IMR-90 (cell line): ENCODE measurements around the gene SORCS1.

Experiments
- CEBPB ChIP-seq: IDR thresholded peaks from 2 replicates; pipeline ENCODE4 v1.6.1; 2012; ENCODE audit warnings: low read depth, low read length, improper control_type of control experiment
- MXI1 ChIP-seq: IDR thresholded peaks from 2 replicates; pipeline ENCODE4 v1.6.1; 2012; ENCODE audit warnings: low read depth, mild to moderate bottlenecking, low read length, moderate library complexity, borderline replicate concordance
- POLR2A ChIP-seq: IDR thresholded peaks from 2 replicates; pipeline ENCODE4 v1.6.1; 2012; ENCODE audit warnings: mild to moderate bottlenecking, low read depth, low read length
- RAD21 ChIP-seq: IDR thresholded peaks from 2 replicates; pipeline ENCODE4 v1.6.1; 2012; ENCODE audit warnings: low read length, improper control_type of control experiment
- RCOR1 ChIP-seq: IDR thresholded peaks from 2 replicates; pipeline ENCODE4 v1.6.1; 2012; ENCODE audit warnings: mild to moderate bottlenecking, low read length, improper control_type of control experiment; ENCODE audit not compliant: insufficient replicate concordance
- TF ChIP-seq, protein P1 (sequence below): conservative IDR thresholded peaks from 2 replicates; pipeline ENCODE4 v1.5.1; 2012; ENCODE audit warnings: mild to moderate bottlenecking, low read depth, low read length, improper control_type of control experiment
- TF ChIP-seq, protein P2 (sequence below): fragments of 150-350 bp; IDR thresholded peaks from 2 replicates; pipeline ENCODE4 v1.6.1; 2017; ENCODE audit warnings: mild to moderate bottlenecking, antibody characterized with exemption, low read length, low read depth
- TF ChIP-seq, protein P3 (sequence below): fragments of 150-350 bp; IDR thresholded peaks from 2 replicates; pipeline ENCODE4 v1.6.1; 2016; ENCODE audit warnings: low read depth, mild to moderate bottlenecking, low read length, moderate library complexity, borderline replicate concordance

DNA sequence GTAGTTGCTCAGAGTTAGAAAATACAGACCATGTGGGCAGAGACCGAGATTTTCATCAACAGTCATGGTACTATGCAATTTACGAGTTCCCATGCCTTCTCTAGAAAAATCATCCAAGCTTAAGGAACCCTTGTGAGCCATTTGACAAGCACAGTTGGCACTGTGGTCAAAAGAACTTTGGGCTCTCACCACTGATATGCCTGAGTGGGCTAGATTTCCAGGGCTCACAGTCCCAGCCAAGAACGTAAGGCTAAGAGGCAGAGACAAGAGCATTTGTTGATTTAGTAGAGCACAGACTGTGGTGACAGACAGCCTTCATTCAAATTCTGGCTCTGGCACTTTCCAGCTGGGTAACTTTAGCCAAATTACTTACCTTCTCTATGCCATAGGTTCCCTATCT is 407.0 kb downstream of the SORCS1 start:
- TF ChIP-seq, protein P1, sequence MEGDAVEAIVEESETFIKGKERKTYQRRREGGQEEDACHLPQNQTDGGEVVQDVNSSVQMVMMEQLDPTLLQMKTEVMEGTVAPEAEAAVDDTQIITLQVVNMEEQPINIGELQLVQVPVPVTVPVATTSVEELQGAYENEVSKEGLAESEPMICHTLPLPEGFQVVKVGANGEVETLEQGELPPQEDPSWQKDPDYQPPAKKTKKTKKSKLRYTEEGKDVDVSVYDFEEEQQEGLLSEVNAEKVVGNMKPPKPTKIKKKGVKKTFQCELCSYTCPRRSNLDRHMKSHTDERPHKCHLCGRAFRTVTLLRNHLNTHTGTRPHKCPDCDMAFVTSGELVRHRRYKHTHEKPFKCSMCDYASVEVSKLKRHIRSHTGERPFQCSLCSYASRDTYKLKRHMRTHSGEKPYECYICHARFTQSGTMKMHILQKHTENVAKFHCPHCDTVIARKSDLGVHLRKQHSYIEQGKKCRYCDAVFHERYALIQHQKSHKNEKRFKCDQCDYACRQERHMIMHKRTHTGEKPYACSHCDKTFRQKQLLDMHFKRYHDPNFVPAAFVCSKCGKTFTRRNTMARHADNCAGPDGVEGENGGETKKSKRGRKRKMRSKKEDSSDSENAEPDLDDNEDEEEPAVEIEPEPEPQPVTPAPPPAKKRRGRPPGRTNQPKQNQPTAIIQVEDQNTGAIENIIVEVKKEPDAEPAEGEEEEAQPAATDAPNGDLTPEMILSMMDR: no peak
- TF ChIP-seq POLR2A (no peak), RAD21 (no peak), CEBPB (no peak), MXI1 (no peak), RCOR1 (no peak)
- TF ChIP-seq, protein P2, sequence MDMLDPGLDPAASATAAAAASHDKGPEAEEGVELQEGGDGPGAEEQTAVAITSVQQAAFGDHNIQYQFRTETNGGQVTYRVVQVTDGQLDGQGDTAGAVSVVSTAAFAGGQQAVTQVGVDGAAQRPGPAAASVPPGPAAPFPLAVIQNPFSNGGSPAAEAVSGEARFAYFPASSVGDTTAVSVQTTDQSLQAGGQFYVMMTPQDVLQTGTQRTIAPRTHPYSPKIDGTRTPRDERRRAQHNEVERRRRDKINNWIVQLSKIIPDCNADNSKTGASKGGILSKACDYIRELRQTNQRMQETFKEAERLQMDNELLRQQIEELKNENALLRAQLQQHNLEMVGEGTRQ: no peak
- TF ChIP-seq, protein P3, sequence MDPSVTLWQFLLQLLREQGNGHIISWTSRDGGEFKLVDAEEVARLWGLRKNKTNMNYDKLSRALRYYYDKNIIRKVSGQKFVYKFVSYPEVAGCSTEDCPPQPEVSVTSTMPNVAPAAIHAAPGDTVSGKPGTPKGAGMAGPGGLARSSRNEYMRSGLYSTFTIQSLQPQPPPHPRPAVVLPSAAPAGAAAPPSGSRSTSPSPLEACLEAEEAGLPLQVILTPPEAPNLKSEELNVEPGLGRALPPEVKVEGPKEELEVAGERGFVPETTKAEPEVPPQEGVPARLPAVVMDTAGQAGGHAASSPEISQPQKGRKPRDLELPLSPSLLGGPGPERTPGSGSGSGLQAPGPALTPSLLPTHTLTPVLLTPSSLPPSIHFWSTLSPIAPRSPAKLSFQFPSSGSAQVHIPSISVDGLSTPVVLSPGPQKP: no peak
